ENCODE data around the gene TRIM14.

The TRIM14 gene

DNA sequence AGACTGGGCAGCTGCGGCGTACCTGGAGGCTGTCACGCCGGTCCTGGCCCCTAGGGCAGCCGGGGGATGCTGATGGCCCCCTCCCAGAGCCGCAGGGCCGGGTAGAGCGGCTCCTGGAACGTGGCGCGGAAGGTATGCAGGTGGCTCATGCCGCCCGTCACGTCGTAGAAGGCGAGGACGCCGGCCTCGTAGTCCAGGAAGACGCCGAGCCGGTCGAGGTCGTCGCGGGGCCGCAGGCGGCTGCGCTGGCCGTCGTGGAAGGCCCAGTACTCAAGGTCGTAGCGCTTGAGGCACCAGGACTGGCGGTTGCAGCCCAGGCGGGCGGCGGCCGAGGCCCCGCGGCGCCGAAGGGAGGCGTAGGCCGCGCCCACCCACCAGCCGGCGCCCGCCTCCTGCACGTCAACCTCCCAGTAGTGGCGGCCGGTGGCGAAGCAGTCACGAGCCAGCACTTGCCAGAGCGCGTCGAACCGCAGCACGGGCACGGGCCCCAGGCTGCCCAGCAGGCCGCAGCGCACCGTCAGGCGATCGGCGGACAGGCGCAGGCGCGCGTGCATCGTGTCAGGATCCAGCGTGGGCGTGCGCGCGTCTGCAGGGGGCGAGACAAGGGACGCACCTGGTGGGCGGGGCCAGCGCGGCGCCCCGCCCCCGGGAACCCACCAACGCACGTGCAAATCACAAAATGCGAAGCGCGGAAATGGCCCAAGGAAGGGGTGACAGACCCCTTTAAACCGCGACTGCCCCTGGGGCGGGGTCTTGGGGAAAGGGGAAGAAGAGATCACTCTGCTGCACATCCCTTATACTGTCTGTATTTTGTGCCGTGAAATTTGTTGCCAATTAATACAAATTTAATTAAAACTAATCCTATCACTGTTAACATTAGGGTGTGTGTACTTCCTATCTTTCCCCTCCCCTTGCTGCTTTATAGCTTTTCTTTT, 31.3 kb downstream of the TRIM14 start (continued):
- TF ChIP-seq, protein P1, sequence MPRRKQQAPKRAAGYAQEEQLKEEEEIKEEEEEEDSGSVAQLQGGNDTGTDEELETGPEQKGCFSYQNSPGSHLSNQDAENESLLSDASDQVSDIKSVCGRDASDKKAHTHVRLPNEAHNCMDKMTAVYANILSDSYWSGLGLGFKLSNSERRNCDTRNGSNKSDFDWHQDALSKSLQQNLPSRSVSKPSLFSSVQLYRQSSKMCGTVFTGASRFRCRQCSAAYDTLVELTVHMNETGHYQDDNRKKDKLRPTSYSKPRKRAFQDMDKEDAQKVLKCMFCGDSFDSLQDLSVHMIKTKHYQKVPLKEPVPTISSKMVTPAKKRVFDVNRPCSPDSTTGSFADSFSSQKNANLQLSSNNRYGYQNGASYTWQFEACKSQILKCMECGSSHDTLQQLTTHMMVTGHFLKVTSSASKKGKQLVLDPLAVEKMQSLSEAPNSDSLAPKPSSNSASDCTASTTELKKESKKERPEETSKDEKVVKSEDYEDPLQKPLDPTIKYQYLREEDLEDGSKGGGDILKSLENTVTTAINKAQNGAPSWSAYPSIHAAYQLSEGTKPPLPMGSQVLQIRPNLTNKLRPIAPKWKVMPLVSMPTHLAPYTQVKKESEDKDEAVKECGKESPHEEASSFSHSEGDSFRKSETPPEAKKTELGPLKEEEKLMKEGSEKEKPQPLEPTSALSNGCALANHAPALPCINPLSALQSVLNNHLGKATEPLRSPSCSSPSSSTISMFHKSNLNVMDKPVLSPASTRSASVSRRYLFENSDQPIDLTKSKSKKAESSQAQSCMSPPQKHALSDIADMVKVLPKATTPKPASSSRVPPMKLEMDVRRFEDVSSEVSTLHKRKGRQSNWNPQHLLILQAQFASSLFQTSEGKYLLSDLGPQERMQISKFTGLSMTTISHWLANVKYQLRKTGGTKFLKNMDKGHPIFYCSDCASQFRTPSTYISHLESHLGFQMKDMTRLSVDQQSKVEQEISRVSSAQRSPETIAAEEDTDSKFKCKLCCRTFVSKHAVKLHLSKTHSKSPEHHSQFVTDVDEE (CRISPR knock-in tag; IDR thresholded peaks at IDR 0.05) = no peak
- TF ChIP-seq, protein P2, sequence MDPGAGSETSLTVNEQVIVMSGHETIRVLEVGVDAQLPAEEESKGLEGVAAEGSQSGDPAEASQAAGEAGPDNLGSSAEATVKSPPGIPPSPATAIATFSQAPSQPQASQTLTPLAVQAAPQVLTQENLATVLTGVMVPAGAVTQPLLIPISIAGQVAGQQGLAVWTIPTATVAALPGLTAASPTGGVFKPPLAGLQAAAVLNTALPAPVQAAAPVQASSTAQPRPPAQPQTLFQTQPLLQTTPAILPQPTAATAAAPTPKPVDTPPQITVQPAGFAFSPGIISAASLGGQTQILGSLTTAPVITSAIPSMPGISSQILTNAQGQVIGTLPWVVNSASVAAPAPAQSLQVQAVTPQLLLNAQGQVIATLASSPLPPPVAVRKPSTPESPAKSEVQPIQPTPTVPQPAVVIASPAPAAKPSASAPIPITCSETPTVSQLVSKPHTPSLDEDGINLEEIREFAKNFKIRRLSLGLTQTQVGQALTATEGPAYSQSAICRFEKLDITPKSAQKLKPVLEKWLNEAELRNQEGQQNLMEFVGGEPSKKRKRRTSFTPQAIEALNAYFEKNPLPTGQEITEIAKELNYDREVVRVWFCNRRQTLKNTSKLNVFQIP (CRISPR knock-in tag; IDR thresholded peaks at IDR 0.05; ENCODE audit: borderline replicate concordance, low read depth) = no peak
- TF ChIP-seq ZNF8 (CRISPR knock-in tag; IDR thresholded peaks at IDR 0.05) = no peak
- TF ChIP-seq ARNTL (CRISPR knock-in tag; IDR thresholded peaks at IDR 0.05; ENCODE audit: borderline replicate concordance, low read depth) = no peak
- no peak for TF ChIP-seq ZFP3 (CRISPR knock-in tag; IDR thresholded peaks at IDR 0.05)
- TF ChIP-seq TOX (CRISPR knock-in tag; IDR thresholded peaks at IDR 0.05; ENCODE audit: borderline replicate concordance) = no peak
- TF ChIP-seq CSDC2 (CRISPR knock-in tag; IDR thresholded peaks at IDR 0.05) = no peak

DNA sequence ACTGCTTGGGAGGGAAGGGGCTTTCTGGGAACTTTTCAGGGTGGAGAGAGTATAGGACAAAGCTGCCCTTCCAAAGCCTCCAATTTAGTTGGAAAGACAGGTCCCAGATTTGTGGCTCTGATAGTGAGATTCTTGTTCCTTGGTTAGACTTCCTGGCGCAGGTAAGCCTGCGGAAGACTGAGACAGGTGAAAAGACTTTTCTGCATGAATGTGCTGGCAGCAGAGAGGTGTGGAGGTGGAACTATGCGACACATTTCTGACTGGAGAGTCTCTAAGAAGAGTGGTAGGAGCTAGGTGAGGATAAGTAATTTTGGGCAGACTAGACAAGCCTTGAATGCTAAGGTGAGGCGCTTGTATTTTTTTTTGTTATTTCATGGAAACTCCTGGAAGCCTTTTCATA, 32.6 kb downstream of the TRIM14 start:
- no peak for ATAC-seq
- TF ChIP-seq, protein P2 (CRISPR knock-in tag; IDR thresholded peaks at IDR 0.05; ENCODE audit: borderline replicate concordance, low read depth) = no peak

DNA sequence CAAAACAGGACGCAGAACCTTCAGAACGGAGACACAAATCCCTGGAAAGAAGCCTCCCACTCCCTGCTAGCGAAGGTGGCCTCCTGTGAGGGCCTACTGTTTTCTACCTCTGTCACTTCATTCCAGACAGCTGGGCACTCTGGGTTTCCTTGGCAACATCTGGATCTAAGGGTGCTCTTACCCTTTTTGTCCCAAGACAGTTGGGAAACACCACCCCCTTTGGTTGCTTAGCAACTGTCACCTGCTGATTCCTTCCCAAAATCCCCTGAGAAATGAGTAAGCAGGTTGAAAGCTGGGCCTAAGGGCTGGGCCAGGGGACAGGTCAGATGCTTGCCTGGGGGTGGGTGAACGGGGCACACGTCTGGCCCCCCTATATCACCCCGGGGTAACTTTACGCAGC, 33.1 kb downstream of the TRIM14 start:
- ATAC-seq = no peak
- TF ChIP-seq, protein P3, sequence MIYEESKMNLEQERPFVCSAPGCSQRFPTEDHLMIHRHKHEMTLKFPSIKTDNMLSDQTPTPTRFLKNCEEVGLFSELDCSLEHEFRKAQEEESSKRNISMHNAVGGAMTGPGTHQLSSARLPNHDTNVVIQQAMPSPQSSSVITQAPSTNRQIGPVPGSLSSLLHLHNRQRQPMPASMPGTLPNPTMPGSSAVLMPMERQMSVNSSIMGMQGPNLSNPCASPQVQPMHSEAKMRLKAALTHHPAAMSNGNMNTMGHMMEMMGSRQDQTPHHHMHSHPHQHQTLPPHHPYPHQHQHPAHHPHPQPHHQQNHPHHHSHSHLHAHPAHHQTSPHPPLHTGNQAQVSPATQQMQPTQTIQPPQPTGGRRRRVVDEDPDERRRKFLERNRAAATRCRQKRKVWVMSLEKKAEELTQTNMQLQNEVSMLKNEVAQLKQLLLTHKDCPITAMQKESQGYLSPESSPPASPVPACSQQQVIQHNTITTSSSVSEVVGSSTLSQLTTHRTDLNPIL (CRISPR knock-in tag; IDR thresholded peaks at IDR 0.05; ENCODE audit: low read depth) = no peak
- no peak for TF ChIP-seq ZFP30 (CRISPR knock-in tag; IDR thresholded peaks at IDR 0.05)
- TF ChIP-seq GLIS3 (CRISPR knock-in tag; IDR thresholded peaks at IDR 0.05) = no peak
- TF ChIP-seq ZC3H10 (CRISPR knock-in tag; IDR thresholded peaks at IDR 0.05) = no peak
- TF ChIP-seq SNAI2 (CRISPR knock-in tag; IDR thresholded peaks at IDR 0.05) = no peak
- no peak for TF ChIP-seq BACH2 (CRISPR knock-in tag; IDR thresholded peaks at IDR 0.05; ENCODE audit: borderline replicate concordance)
- TF ChIP-seq CSDC2 (CRISPR knock-in tag; IDR thresholded peaks at IDR 0.05) = no peak
- TF ChIP-seq, protein P1 (CRISPR knock-in tag; IDR thresholded peaks at IDR 0.05) = no peak
- no peak for TF ChIP-seq PPARA (CRISPR knock-in tag; IDR thresholded peaks at IDR 0.05; ENCODE audit: borderline replicate concordance)
- TF ChIP-seq, protein P2 (CRISPR knock-in tag; IDR thresholded peaks at IDR 0.05; ENCODE audit: borderline replicate concordance, low read depth) = no peak
- TF ChIP-seq TCF4 (CRISPR knock-in tag; IDR thresholded peaks at IDR 0.05; ENCODE audit: borderline replicate concordance) = no peak
- TF ChIP-seq ISL1 (CRISPR knock-in tag; IDR thresholded peaks at IDR 0.05) = no peak
- no peak for TF ChIP-seq ESRRG (CRISPR knock-in tag; IDR thresholded peaks at IDR 0.05)
- TF ChIP-seq, protein P4, sequence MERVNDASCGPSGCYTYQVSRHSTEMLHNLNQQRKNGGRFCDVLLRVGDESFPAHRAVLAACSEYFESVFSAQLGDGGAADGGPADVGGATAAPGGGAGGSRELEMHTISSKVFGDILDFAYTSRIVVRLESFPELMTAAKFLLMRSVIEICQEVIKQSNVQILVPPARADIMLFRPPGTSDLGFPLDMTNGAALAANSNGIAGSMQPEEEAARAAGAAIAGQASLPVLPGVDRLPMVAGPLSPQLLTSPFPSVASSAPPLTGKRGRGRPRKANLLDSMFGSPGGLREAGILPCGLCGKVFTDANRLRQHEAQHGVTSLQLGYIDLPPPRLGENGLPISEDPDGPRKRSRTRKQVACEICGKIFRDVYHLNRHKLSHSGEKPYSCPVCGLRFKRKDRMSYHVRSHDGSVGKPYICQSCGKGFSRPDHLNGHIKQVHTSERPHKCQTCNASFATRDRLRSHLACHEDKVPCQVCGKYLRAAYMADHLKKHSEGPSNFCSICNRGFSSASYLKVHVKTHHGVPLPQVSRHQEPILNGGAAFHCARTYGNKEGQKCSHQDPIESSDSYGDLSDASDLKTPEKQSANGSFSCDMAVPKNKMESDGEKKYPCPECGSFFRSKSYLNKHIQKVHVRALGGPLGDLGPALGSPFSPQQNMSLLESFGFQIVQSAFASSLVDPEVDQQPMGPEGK (CRISPR knock-in tag; IDR thresholded peaks at IDR 0.05; ENCODE audit: borderline replicate concordance) = no peak
- TF ChIP-seq RARB (CRISPR knock-in tag; IDR thresholded peaks at IDR 0.05) = no peak
- no peak for TF ChIP-seq OSR1 (CRISPR knock-in tag; IDR thresholded peaks at IDR 0.05)
- TF ChIP-seq ZNF70 (CRISPR knock-in tag; IDR thresholded peaks at IDR 0.05) = no peak
